Right atrium auricular region (tissue), 2 donors: ENCODE measurements around the gene FHAD1. TPM values are rescaled to one million over a fixed set of nuclear protein-coding genes. Genes with fewer than 3 reads are reported as not detected.
"Not testable (repeated sequence)": the region's sequence is repeated elsewhere in the genome, so short reads cannot be mapped to it uniquely, and the experiment has no call there.

ENCODE experiments used
- DNase-seq: peaks from one replicate; pipeline ENCODE4 v3.0.0-alpha.2; 2019; ENCODE audit warnings: low spot score
- H3K27ac ChIP-seq, 2 donors: fragments of 200-600 bp; sonication (generic); 1 replicate in 1 of 2; 2 replicates in 1 of 2; pipeline ENCODE4 v1.5.1; 2016 to 2019
- H3K27me3 ChIP-seq, 2 donors: fragments of 200-600 bp; sonication (generic); one replicate each; pipeline versions ENCODE4 v1.5.1 to v1.6.0; 2017 to 2019
- H3K36me3 ChIP-seq: fragments of 200-600 bp; sonication (generic); one replicate; pipeline ENCODE4 v1.5.1; 2016
- H3K4me1 ChIP-seq, 2 donors: fragments of 200-600 bp; sonication (generic); one replicate each; pipeline versions ENCODE4 v1.5.1 to v1.6.0; 2017 to 2019
- H3K4me3 ChIP-seq, 2 donors: fragments of 200-600 bp; sonication (generic); 1 replicate in 1 of 2; 2 replicates in 1 of 2; pipeline ENCODE4 v1.5.1; 2017 to 2019; ENCODE audit warnings: mild to moderate bottlenecking in 1 of 2, moderate library complexity in 1 of 2
- H3K9me3 ChIP-seq, 2 donors: fragments of 200-600 bp; sonication (generic); one replicate each; pipeline ENCODE4 v1.5.1; 2019
- total RNA-seq, 2 donors: library from RNA; depleted of rRNA; stranded (reverse); fragments of >200 nt; gene quantifications; one replicate each; pipeline ENCODE4 v1.1.0, GENCODE V29; 2016
- TF ChIP-seq, protein P1 (sequence below), 2 donors: fragments of 200-600 bp; sonication (generic); IDR thresholded peaks; one replicate each; pipeline ENCODE4 v1.5.1; 2019; ENCODE audit warnings: antibody characterized with exemption in 2 of 2

FHAD1 gene
- total RNA-seq, 2 donors from 2014 or later: not detected

DNA sequence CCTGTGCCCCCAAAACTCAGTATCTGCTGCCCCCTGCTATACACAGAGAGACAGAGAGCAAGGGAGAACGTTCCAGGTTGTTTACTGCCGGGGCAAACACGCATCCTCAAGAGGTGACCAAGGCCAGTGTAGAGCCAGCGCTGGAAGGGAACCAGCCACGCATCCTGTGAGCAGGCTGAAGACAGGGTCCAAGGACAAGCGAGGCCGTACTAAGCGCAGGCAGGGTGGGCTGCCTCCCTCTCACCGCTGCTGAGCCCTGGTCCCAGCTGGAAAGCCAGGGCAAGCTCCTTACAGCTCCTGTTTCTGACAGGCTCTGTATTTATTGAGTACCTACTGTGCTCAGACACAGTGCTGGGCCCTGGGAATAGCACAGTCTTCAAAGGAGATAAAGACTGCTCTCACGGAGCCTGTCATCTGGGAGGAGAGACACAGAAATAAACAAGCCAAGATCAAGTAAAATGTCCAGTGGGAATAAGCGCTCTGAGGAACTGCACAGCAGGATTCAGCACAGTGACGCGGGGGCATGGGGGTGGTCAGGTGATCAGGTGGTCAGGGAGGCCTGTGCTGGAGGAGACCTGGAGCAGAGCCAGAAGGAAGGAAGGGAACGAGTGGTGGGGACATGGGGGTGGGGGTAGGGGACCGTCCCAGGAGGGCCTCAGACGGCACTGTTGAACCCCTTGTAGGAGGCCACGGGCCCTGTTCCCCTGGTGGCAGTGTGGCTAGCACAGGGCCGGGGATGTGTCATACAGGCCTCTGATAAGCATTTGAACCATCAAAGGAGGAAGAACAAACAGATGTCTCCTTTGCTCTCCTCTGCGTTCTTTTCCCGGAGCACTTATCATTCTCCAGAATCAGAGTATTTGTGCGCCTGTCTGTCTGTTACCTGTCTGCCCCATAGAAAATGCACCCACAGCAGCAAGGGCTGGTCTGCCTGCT, 124.9 kb downstream of the FHAD1 start:
- DNase-seq: no peak
- Histone ChIP-seq H3K4me3 (no peak overlapping the region), H3K4me1 (peaks cover 0 to 15% of the 10 kb centered on the region in 2 donors)

GRCh38 chr1:15378729-15379128, 131.7 kb downstream of the FHAD1 start:
- TF ChIP-seq, protein P1, sequence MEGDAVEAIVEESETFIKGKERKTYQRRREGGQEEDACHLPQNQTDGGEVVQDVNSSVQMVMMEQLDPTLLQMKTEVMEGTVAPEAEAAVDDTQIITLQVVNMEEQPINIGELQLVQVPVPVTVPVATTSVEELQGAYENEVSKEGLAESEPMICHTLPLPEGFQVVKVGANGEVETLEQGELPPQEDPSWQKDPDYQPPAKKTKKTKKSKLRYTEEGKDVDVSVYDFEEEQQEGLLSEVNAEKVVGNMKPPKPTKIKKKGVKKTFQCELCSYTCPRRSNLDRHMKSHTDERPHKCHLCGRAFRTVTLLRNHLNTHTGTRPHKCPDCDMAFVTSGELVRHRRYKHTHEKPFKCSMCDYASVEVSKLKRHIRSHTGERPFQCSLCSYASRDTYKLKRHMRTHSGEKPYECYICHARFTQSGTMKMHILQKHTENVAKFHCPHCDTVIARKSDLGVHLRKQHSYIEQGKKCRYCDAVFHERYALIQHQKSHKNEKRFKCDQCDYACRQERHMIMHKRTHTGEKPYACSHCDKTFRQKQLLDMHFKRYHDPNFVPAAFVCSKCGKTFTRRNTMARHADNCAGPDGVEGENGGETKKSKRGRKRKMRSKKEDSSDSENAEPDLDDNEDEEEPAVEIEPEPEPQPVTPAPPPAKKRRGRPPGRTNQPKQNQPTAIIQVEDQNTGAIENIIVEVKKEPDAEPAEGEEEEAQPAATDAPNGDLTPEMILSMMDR (IDR thresholded peaks at IDR 0.05): no peak
- no peak overlapping the region for H3K27ac ChIP-seq
- no peak for DNase-seq
- no peaks in the 10 kb centered on the region for H3K9me3 ChIP-seq
- H3K4me1 ChIP-seq: no peaks in the 10 kb centered on the region
- no peak overlapping the region for H3K4me3 ChIP-seq
- H3K36me3 ChIP-seq: no peaks in the 10 kb centered on the region
- H3K27me3 ChIP-seq: no peaks in the 10 kb centered on the region

More for the DNA sequence above, 124.9 kb downstream of the FHAD1 start:
- no peaks in the 10 kb centered on the region for H3K36me3 ChIP-seq
- no peak overlapping the region for H3K27ac ChIP-seq
- TF ChIP-seq, protein P1 (IDR thresholded peaks at IDR 0.05): no peak
- H3K9me3 ChIP-seq: no peaks in the 10 kb centered on the region
- H3K27me3 ChIP-seq: no peaks in the 10 kb centered on the region

DNA sequence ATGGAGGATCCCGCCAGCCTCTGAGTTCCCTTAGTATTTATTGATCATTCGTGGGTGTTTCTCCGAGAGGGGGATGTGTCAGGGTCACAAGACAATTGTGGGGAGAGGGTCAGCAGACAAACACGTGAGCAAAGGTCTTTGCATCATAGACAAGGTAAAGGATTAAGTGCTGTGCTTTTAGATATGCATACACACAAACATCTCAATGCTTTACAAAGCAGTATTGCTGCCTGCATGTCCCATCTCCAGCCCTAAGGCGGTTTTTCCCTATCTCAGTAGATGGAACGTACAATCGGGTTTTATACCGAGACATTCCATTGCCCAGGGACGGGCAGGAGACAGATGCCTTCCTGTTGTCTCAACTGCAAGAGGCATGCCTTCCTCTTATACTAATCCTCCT, 132.1 kb downstream of the FHAD1 start:
- DNase-seq, H3K9me3 ChIP-seq, H3K4me3 ChIP-seq, H3K27ac ChIP-seq, H3K36me3 ChIP-seq, H3K4me1 ChIP-seq, H3K27me3 ChIP-seq: not testable (repeated sequence)

DNA sequence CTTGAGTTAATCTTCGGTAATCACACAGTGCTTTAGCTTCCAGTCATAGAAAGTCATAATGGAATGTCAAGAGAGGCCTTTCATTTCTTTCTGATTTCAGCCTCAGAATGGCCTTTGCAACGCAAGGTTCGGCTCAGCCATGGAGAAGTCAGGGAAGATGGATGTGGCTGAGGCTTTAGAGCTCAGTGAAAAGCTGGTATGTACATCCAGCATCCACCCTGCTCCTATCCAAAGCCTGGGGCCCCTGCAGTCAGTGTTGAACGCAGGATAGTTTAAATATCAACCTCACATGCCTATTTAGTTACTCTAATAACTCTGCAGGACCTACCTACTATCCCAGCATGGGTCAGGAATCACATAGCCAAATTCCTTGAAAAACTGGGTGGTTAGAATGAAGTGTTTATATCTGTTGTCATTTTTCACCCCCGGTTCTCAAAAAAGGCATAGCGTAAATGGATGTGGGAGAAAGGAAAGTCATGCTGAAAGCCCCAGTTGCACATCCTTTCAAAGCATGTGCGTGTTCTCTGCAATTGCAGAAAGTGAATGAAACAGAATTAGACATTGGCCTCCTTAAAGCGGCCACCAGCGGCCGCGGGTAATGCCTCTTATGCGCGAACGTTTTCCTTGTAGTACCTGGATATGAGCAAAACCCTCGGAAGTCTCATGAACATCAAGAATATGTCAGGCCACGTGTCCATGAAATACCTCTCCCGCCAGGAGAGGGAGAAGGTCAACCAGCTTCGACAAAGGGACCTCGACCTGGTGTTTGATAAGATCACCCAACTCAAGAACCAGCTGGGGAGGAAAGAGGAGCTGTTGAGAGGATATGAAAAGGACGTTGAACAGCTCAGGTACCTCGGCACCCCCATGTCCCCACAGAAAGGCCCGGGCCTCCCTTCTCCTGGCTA, 133.8 kb downstream of the FHAD1 start:
- TF ChIP-seq, protein P1 (IDR thresholded peaks at IDR 0.05): no peak

GRCh38 chr1:15381805-15382204, 134.8 kb downstream of the FHAD1 start:
- DNase-seq: no peak
- no peak overlapping the region for H3K27ac ChIP-seq
- no peaks in the 10 kb centered on the region for H3K36me3 ChIP-seq
- H3K27me3 ChIP-seq: no peaks in the 10 kb centered on the region
- H3K9me3 ChIP-seq: no peaks in the 10 kb centered on the region
- H3K4me3 ChIP-seq: no peak overlapping the region
- H3K4me1 ChIP-seq: peaks cover 0 to 9% of the 10 kb centered on the region in 2 donors
- TF ChIP-seq, protein P1 (IDR thresholded peaks at IDR 0.05): no peak

More for the DNA sequence above, 133.8 kb downstream of the FHAD1 start:
- H3K4me3 ChIP-seq: no peak overlapping the region
- H3K27me3 ChIP-seq: no peaks in the 10 kb centered on the region
- H3K4me1 ChIP-seq: peaks cover 0 to 1% of the 10 kb centered on the region in 2 donors
- H3K9me3 ChIP-seq: no peaks in the 10 kb centered on the region
- no peak overlapping the region for H3K27ac ChIP-seq
- no peaks in the 10 kb centered on the region for H3K36me3 ChIP-seq
- DNase-seq: no peak
